ENCODE data around the gene ABCA12.

Gene ABCA12

GRCh38 chr2:215027779-215028178 lies 110.6 kb downstream of the ABCA12 start:
- Histone ChIP-seq H3K4me1 (ENCODE audit: insufficient read depth, low read length, severe bottlenecking) (no peaks in the 10 kb centered on the region), H3K9me3 (ENCODE audit: low read length) (no peaks in the 10 kb centered on the region), H3K9ac (ENCODE audit: low read length) (no peak overlapping the region), H3K36me3 (ENCODE audit: insufficient read depth, low read length) (no peaks in the 10 kb centered on the region), H3K4me3 (ENCODE audit: low read depth, low read length, poor library complexity, severe bottlenecking) (no peak overlapping the region), H3K79me2 (ENCODE audit: insufficient read depth, low read length) (no peaks in the 10 kb centered on the region), H3K27ac (ENCODE audit: low read depth, low read length, poor library complexity, severe bottlenecking) (no peak overlapping the region), H3F3A (ENCODE audit: insufficient read depth, low read length) (no peaks in the 10 kb centered on the region), H3K27me3 (ENCODE audit: insufficient read depth, low read length) (no peaks in the 10 kb centered on the region), H4K20me1 (ENCODE audit: insufficient read depth, low read length) (no peaks in the 10 kb centered on the region), H3K4me2 (ENCODE audit: low read length) (no peak overlapping the region), H3K9me2 (ENCODE audit: low read depth, low read length) (no peaks in the 10 kb centered on the region), H2AFZ (ENCODE audit: low read length) (no peak overlapping the region)
- TF ChIP-seq EZH2 (IDR thresholded peaks at IDR 0.05; ENCODE audit: borderline replicate concordance, low read length) = no peak
- TF ChIP-seq CTCF (IDR thresholded peaks at IDR 0.05; ENCODE audit: low read length) = no peak

GRCh38 chr2:215022910-215023309 lies 115.5 kb downstream of the ABCA12 start:
- Histone ChIP-seq H3K4me2 (ENCODE audit: low read length) (no peak overlapping the region), H3K4me3 (ENCODE audit: low read depth, low read length, poor library complexity, severe bottlenecking) (no peak overlapping the region), H3K27me3 (ENCODE audit: insufficient read depth, low read length) (no peaks in the 10 kb centered on the region), H3K9me3 (ENCODE audit: low read length) (no peaks in the 10 kb centered on the region), H3K79me2 (ENCODE audit: insufficient read depth, low read length) (no peaks in the 10 kb centered on the region), H3K27ac (ENCODE audit: low read depth, low read length, poor library complexity, severe bottlenecking) (no peak overlapping the region), H3K9ac (ENCODE audit: low read length) (no peak overlapping the region), H3F3A (ENCODE audit: insufficient read depth, low read length) (no peaks in the 10 kb centered on the region), H3K36me3 (ENCODE audit: insufficient read depth, low read length) (no peaks in the 10 kb centered on the region), H2AFZ (ENCODE audit: low read length) (no peak overlapping the region), H4K20me1 (ENCODE audit: insufficient read depth, low read length) (no peaks in the 10 kb centered on the region), H3K4me1 (ENCODE audit: insufficient read depth, low read length, severe bottlenecking) (no peaks in the 10 kb centered on the region), H3K9me2 (ENCODE audit: low read depth, low read length) (no peaks in the 10 kb centered on the region)
- TF ChIP-seq EZH2 (IDR thresholded peaks at IDR 0.05; ENCODE audit: borderline replicate concordance, low read length) = no peak
- TF ChIP-seq CTCF (IDR thresholded peaks at IDR 0.05; ENCODE audit: low read length) = no peak

GRCh38 chr2:215022418-215022817 lies 116.0 kb downstream of the ABCA12 start:
- Histone ChIP-seq H3K27ac (ENCODE audit: low read depth, low read length, poor library complexity, severe bottlenecking) (no peak overlapping the region), H3K9me2 (ENCODE audit: low read depth, low read length) (no peaks in the 10 kb centered on the region), H3K36me3 (ENCODE audit: insufficient read depth, low read length) (no peaks in the 10 kb centered on the region), H3K79me2 (ENCODE audit: insufficient read depth, low read length) (no peaks in the 10 kb centered on the region), H4K20me1 (ENCODE audit: insufficient read depth, low read length) (no peaks in the 10 kb centered on the region), H2AFZ (ENCODE audit: low read length) (no peak overlapping the region), H3K9ac (ENCODE audit: low read length) (no peak overlapping the region), H3F3A (ENCODE audit: insufficient read depth, low read length) (no peaks in the 10 kb centered on the region), H3K4me1 (ENCODE audit: insufficient read depth, low read length, severe bottlenecking) (no peaks in the 10 kb centered on the region), H3K27me3 (ENCODE audit: insufficient read depth, low read length) (no peaks in the 10 kb centered on the region), H3K4me3 (ENCODE audit: low read depth, low read length, poor library complexity, severe bottlenecking) (no peak overlapping the region), H3K9me3 (ENCODE audit: low read length) (no peaks in the 10 kb centered on the region), H3K4me2 (ENCODE audit: low read length) (no peak overlapping the region)
- TF ChIP-seq CTCF (IDR thresholded peaks at IDR 0.05; ENCODE audit: low read length) (no peak), EZH2 (IDR thresholded peaks at IDR 0.05; ENCODE audit: borderline replicate concordance, low read length) (no peak)
